ENCODE data around the gene BRD8. TPM values are rescaled to one million over a fixed set of nuclear protein-coding genes. Genes with fewer than 3 reads are reported as not detected.

The BRD8 gene
- total RNA-seq, 3 donors from 2014 or later, result 42.6 to 58.5 (median 57.3) TPM

DNA sequence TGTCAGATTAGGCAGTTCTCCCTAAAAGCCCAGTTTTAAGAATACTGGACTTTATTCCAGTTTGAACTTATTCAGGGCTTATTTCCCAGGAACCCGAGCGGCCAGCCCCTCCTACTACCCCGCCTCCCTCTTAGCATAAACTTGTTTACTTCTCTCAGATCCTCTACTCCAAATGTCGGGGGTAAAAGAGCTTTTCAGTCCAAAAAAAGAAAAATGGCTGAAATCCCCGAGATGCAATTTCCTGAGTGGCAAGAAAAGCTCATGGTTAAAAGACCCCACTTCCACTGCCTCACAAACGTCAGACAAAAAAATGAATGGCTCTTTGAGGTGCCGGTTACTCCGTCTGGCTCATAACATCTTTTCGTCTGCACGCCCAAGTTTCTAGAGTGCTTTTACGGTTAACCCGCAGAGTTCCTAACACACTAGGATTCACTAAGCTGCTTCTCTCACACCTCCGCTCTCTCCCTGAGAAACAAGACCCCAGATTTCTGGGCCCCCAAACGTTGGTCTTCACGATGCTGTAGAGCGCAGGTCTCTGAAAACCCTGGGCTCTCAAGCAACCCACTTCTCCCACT is 402 bp downstream of the BRD8 start:
- peak in 2 of 3 donors; percentile 50 to 71 for DNase-seq
- peaks cover 19% of the 10 kb centered on the region for H3K4me1 ChIP-seq (ENCODE audit: low read depth)
- intact Hi-C loops (cut with DNase I, micrococcal nuclease), result no loop called here
- no peaks in the 10 kb centered on the region for H3K36me3 ChIP-seq (ENCODE audit: low read depth)
- TF ChIP-seq, protein P1, sequence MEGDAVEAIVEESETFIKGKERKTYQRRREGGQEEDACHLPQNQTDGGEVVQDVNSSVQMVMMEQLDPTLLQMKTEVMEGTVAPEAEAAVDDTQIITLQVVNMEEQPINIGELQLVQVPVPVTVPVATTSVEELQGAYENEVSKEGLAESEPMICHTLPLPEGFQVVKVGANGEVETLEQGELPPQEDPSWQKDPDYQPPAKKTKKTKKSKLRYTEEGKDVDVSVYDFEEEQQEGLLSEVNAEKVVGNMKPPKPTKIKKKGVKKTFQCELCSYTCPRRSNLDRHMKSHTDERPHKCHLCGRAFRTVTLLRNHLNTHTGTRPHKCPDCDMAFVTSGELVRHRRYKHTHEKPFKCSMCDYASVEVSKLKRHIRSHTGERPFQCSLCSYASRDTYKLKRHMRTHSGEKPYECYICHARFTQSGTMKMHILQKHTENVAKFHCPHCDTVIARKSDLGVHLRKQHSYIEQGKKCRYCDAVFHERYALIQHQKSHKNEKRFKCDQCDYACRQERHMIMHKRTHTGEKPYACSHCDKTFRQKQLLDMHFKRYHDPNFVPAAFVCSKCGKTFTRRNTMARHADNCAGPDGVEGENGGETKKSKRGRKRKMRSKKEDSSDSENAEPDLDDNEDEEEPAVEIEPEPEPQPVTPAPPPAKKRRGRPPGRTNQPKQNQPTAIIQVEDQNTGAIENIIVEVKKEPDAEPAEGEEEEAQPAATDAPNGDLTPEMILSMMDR (IDR thresholded peaks at IDR 0.05), result no peak
- no peaks in the 10 kb centered on the region for H3K9me3 ChIP-seq
- peak; percentile 38 for ATAC-seq
- H3K4me3 ChIP-seq, result peak overlapping the region; percentile 88

DNA sequence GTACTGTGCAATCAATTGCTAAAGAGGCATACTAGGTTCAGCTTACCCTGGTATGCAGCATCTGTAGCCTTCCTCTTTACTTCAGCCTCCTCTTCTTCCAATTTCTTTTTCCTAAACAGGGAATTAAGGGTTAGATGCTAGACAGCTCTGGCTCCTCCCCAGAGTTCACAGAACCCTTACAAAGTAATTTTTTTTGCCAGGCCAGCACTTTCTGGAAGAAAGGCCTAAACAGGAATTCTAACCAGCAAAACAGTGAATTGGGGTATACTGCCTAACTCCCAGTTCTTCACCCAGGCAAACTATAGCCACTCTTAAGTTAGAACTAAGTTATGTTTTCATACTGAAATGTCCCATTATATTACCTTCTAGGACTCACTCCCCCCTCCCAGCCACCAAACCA is 8.1 kb downstream of the BRD8 start:
- Histone ChIP-seq H3K9me3 (no peaks in the 10 kb centered on the region), H3K36me3 (ENCODE audit: low read depth) (peaks cover 49% of the 10 kb centered on the region), H3K4me1 (ENCODE audit: low read depth) (no peaks in the 10 kb centered on the region), H3K4me3 (no peak overlapping the region)
- TF ChIP-seq, protein P1 (IDR thresholded peaks at IDR 0.05), result no peak
- ATAC-seq (no peak), DNase-seq (no peak)
- intact Hi-C loops (cut with DNase I, micrococcal nuclease), result no loop called here

DNA sequence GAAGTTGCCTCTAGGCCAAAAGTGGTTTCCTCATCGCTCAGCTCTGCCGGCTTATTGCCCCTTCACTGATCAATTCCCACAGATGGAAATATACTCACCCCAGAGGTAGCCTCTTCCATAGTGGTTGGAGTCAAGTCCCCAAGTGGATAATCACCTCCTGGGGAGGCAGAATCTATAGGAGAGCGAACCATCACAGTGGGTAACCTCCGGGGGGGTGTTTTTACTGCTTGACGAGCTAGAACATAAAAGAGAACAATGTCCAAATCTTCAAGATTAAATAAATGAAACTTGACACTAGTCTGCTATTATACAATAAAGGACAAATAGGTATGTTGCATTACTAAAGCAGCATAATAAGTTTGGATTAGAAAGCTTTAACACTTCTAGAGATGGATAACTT is 9.3 kb downstream of the BRD8 start:
- no peaks in the 10 kb centered on the region for H3K4me1 ChIP-seq (ENCODE audit: low read depth)
- H3K36me3 ChIP-seq (ENCODE audit: low read depth), result peaks cover 60% of the 10 kb centered on the region
- TF ChIP-seq, protein P1 (IDR thresholded peaks at IDR 0.05), result no peak
- H3K9me3 ChIP-seq, result no peaks in the 10 kb centered on the region
- no peak for DNase-seq
- intact Hi-C loops (cut with DNase I, micrococcal nuclease), result no loop called here
- no peak overlapping the region for H3K4me3 ChIP-seq
- ATAC-seq, result no peak

DNA sequence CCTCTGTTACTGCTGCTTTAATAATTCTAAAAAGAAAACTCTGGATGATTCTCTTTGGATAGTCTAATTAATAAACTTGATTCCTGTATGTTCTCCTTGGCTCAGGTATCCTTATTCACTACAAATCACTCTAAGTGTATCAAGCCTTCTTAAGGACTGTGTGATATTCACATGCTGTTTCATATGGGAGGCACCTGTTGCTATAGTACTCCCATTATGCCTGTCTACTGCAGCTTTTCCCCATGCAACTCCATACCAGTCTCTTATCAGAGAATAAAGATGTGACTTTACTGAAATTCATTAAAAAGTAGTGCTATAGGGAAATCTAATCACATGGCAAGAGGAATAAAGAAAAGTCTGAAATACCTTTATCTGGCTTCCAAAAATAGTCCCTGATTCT is 14.7 kb downstream of the BRD8 start:
- DNase-seq (no peak), ATAC-seq (no peak)
- Histone ChIP-seq H3K4me1 (ENCODE audit: low read depth) (no peaks in the 10 kb centered on the region), H3K36me3 (ENCODE audit: low read depth) (peaks cover 43% of the 10 kb centered on the region), H3K9me3 (no peaks in the 10 kb centered on the region), H3K4me3 (no peak overlapping the region)
- intact Hi-C loops (cut with DNase I, micrococcal nuclease), result no loop called here
- TF ChIP-seq, protein P1 (IDR thresholded peaks at IDR 0.05), result no peak

DNA sequence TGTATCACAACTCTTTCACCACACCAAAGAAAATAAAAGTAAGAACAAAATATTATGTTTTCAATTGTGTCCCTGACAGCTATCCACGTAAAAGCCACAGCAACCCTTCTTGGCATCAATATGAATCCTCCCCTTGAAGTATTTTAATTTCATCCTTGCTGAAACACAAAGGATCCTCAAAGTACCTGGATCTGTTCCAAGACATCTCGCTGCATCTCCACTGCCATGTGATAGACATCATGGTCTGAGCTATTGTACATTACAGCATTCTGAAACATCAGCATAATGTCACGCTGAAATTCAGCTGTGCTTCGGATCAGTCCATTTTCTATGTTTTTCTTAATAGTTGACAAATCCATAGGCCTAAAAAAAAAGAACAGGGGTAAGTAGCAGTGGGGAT is 17.7 kb downstream of the BRD8 start:
- no peaks in the 10 kb centered on the region for H3K4me1 ChIP-seq (ENCODE audit: low read depth)
- intact Hi-C loops (cut with DNase I, micrococcal nuclease), result no loop called here

More for the DNA sequence above, 17.7 kb downstream of the BRD8 start:
- Histone ChIP-seq H3K9me3 (no peaks in the 10 kb centered on the region), H3K36me3 (ENCODE audit: low read depth) (peaks cover 22% of the 10 kb centered on the region), H3K4me3 (no peak overlapping the region)
- DNase-seq (no peak), ATAC-seq (no peak)
- TF ChIP-seq, protein P1 (IDR thresholded peaks at IDR 0.05), result no peak
